Adrenal gland (tissue), 12 donors: Measurements from ENCODE around the gene KRTAP15-1. TPM values are rescaled to one million over a fixed set of nuclear protein-coding genes. Genes with fewer than 3 reads are reported as not detected.

Source experiments
- DNase-seq, 7 donors: peaks; one replicate each; pipeline ENCODE4 v3.0.0-alpha.2; 2019 to 2020
- H3K27ac ChIP-seq, 5 donors: fragments of 200-600 bp; sonication (generic) in 4 of 5; 1 replicate in 3 of 5; 2 replicates in 2 of 5; pipeline versions ENCODE4 v1.5.1 to v1.8.0; 2016 to 2020; ENCODE audit warnings: mild to moderate bottlenecking in 1 of 5
- H3K27me3 ChIP-seq: fragments of 200-600 bp; 2 replicates; pipeline ENCODE4 v1.8.0; 2021
- H3K36me3 ChIP-seq, 2 donors: fragments of 200-600 bp; replicated peaks in 1 of 2; 1 replicate in 1 of 2; 2 replicates in 1 of 2; pipeline versions ENCODE4 v1.5.1 to v1.8.0; 2018 to 2022
- H3K4me1 ChIP-seq, 2 donors: fragments of 200-600 bp; replicated peaks in 1 of 2; 1 replicate in 1 of 2; 2 replicates in 1 of 2; pipeline versions ENCODE4 v1.5.1 to v1.8.0; 2018 to 2021
- H3K4me3 ChIP-seq, 4 donors: fragments of 200-600 bp; sonication (generic) in 3 of 4; one replicate each; pipeline ENCODE4 v1.5.1; 2016 to 2018
- H3K9me3 ChIP-seq, 3 donors: fragments of 200-600 bp; sonication (generic) in 1 of 3; replicated peaks in 1 of 3; 1 replicate in 2 of 3; 2 replicates in 1 of 3; pipeline versions ENCODE4 v1.5.1 to v1.8.0; 2016 to 2021
- POLR2A ChIP-seq, 2 donors: fragments of 450-650 bp; IDR thresholded peaks; one replicate each; pipeline ENCODE4 v1.6.1; 2017; ENCODE audit warnings: antibody characterized with exemption in 2 of 2, mild to moderate bottlenecking in 2 of 2, moderate library complexity in 1 of 2
- WGBS, 4 donors: extraction: QIAGEN DNeasy Blood & Tissue Kit in 2 of 4; methylation state at CpG; one replicate each; pipeline versions ENCODE4 v1.1.5 to v1.1.7; 2013 to 2017; 5-methylcytosine and 5-hydroxymethylcytosine counted together
- intact Hi-C, 2 donors: fragments of 100-400 bp; cut with DNase I; formaldehyde crosslinking; loops; one replicate each; pipeline versions ENCODE4 v1.14.1 to v1.15.0; 2022 to 2023
- polyA plus RNA-seq, 3 donors: library from polyadenylated mRNA; stranded (reverse); fragments of 200-250 nt in 2 of 3; fragments of 350-450 nt in 1 of 3; fragmentation: Illumina TruSeq in 1 of 3; extraction: RNeasy Lipid Tissue Mini Kit (QIAGEN cat#74804) in 1 of 3; gene quantifications; one replicate each; pipeline ENCODE4 v1.2.3, GENCODE V29; 2013 to 2014
- total RNA-seq, 9 donors: library from RNA; depleted of rRNA in 4 of 9; stranded (reverse); fragments of >200 nt in 4 of 9; fragments of 120-200 nt in 1 of 9; fragmentation: NEBNext Ultra II Directional in 1 of 9; extraction: Animal tissue kit (Norgen Biotek cat#: 25700) in 1 of 9; gene quantifications; one replicate each; pipeline versions ENCODE4 v1.1.0 to v1.2.4, GENCODE V29; 2013 to 2023
- TF ChIP-seq, protein P1 (sequence below), 6 experiments: fragments of 450-650 bp in 4 of 6; fragments of 200-600 bp in 2 of 6; sonication (generic) in 1 of 6; IDR thresholded peaks; 1 replicate in 5 of 6; 2 replicates in 1 of 6; pipeline versions ENCODE4 v1.5.1 to v1.8.0; 2016 to 2021; ENCODE audit warnings: antibody characterized with exemption in 6 of 6, mild to moderate bottlenecking in 2 of 6, moderate library complexity in 1 of 6
- donor health status: healthy with polysubstance abuse.
- donor health status: Bipolar disorder and iron deficiency.
- donor health status: DM: yes; HTN: yes; CAD: no.
- donor health status: DM: no; HTN: no; CAD: no.
- donor health status: DM: no; HTN: no; CAD: no.
- donor health status: DM: yes; HTN: yes; CAD: no.

Gene KRTAP15-1
- total and polyA plus RNA-seq, 12 donors = not detected

DNA sequence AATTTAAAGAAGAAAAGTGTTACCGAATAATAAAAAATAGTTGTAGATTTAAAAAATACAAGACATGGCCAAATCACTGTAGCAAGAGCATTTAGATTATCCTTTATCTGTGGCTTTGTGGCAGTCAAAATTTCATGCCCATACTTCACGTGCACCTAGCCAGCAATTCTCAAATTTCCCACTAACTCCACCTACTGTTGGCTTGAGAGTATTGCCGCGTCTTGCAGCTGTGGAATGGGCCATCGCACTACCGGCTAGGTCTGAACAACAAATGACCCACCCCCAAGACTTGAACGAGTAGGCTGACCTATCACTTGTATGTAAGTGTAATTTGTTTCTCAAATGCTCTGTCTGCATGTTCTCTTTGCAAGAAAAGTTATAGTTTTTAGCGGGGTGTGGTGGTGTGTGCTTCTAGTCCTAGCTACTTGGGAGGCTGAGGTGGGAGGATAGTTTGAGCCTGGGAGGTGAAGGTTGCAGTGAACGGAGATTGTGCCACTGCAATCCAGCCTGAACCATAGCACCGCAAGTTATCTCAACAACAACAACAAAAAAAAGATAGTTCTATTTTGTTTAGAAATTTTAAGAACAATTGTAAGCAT is 5.9 kb upstream of the KRTAP15-1 start:
- Histone ChIP-seq H3K4me3 (no peak overlapping the region), H3K27ac (no peak overlapping the region), H3K27me3 (no peaks in the 10 kb centered on the region), H3K4me1 (no peaks in the 10 kb centered on the region), H3K36me3 (no peaks in the 10 kb centered on the region), H3K9me3 (no peaks in the 10 kb centered on the region)
- DNase-seq = peak in 2 of 7 donors; percentile 8 to 23
- WGBS, 4 donors = 32 to 36% (median 34%) methylated on average over 10 of the region's 10 CpGs
- intact Hi-C loops = no loop called here
- TF ChIP-seq POLR2A (IDR thresholded peaks at IDR 0.05) = no peak
- TF ChIP-seq, protein P1, sequence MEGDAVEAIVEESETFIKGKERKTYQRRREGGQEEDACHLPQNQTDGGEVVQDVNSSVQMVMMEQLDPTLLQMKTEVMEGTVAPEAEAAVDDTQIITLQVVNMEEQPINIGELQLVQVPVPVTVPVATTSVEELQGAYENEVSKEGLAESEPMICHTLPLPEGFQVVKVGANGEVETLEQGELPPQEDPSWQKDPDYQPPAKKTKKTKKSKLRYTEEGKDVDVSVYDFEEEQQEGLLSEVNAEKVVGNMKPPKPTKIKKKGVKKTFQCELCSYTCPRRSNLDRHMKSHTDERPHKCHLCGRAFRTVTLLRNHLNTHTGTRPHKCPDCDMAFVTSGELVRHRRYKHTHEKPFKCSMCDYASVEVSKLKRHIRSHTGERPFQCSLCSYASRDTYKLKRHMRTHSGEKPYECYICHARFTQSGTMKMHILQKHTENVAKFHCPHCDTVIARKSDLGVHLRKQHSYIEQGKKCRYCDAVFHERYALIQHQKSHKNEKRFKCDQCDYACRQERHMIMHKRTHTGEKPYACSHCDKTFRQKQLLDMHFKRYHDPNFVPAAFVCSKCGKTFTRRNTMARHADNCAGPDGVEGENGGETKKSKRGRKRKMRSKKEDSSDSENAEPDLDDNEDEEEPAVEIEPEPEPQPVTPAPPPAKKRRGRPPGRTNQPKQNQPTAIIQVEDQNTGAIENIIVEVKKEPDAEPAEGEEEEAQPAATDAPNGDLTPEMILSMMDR (IDR thresholded peaks at IDR 0.05) = peak in 4 of 6 experiments; percentile 23 to 46 (median 40)

DNA sequence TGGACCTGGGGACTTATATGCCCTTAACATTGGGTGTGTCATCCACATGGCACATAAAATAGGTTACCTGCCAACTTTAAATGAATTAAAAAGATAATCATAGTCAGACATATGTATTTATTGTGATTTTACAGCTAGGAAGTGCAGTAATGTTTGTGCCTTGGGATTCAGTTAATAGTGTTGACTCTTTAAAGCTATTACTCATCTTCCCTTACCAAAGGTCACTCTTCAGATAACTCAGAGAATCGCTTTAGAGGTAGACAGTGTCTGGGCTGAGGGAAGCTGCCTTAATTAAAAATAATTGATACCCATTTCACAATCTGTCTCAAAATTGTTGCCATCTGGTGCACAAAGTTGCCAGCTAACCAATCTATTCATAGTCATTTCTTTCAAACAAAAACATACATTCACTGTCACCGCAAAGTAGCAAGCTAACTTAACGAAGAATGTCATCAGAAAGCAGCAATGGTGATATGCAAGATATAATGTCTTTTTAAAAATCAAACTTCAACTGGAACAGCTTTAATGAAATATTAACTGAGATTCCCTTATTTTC is 3.0 kb upstream of the KRTAP15-1 start:
- Histone ChIP-seq H3K4me1 (no peaks in the 10 kb centered on the region), H3K9me3 (no peaks in the 10 kb centered on the region), H3K27ac (no peak overlapping the region), H3K4me3 (no peak overlapping the region), H3K27me3 (no peaks in the 10 kb centered on the region), H3K36me3 (no peaks in the 10 kb centered on the region)
- 55 to 67% (median 62%) methylated on average over 3 of the region's 3 CpGs for WGBS, 4 donors
- TF ChIP-seq, protein P1 (IDR thresholded peaks at IDR 0.05) = no peak
- no peak for TF ChIP-seq POLR2A (IDR thresholded peaks at IDR 0.05)
- intact Hi-C loops = no loop called here
- no peak for DNase-seq

DNA sequence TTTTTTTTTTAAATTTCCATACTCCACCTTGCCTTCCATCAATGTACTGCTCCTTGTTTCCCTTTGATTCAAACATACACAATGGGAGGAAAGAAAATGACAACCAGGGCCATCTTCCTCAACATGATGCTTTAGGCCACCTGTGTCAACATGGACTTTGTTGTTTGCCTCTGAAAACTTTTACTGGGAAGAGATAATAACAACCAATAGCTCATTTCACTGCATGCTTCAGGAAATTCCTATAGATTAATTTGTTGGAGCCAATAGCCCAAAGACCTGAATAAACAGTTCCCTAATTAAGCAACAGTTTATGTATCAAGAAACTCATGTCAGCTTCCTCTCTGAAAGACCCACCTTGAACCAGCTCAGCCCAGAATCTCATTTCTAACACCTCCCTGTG is 3.2 kb downstream of the KRTAP15-1 start:
- TF ChIP-seq, protein P1 (IDR thresholded peaks at IDR 0.05) = no peak
- TF ChIP-seq POLR2A (IDR thresholded peaks at IDR 0.05) = no peak
- Histone ChIP-seq H3K27ac (no peak overlapping the region), H3K27me3 (no peaks in the 10 kb centered on the region), H3K36me3 (no peaks in the 10 kb centered on the region), H3K9me3 (no peaks in the 10 kb centered on the region), H3K4me1 (no peaks in the 10 kb centered on the region), H3K4me3 (no peak overlapping the region)
- intact Hi-C loops = no loop called here
- no peak for DNase-seq

DNA sequence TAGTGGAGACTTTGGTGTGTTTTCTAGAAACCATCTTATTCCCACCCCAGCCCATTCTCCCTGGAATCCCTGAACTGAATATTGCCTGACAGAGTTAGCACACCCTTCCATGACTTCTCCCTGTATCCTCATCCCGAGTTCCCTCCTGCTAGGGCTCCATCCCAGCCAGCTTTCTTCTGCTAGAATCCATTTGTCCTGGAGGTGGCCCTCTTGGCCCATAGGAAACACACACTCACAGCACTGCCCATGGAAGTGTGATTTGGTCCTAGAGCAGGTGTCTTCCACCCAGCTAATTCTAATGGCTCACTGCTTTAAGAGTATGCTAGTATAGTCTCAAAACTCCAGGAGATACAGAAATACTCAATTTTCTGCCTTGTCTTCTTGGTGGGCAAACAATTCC is 4.1 kb downstream of the KRTAP15-1 start:
- DNase-seq = no peak
- intact Hi-C loops = no loop called here
- WGBS, 4 donors = 41 to 53% (median 42%) methylated on average over 1 of the region's 1 CpG

More for the DNA sequence above, 4.1 kb downstream of the KRTAP15-1 start:
- H3K4me1 ChIP-seq = no peaks in the 10 kb centered on the region
- TF ChIP-seq, protein P1 (IDR thresholded peaks at IDR 0.05) = no peak
- TF ChIP-seq POLR2A (IDR thresholded peaks at IDR 0.05) = no peak
- no peaks in the 10 kb centered on the region for H3K9me3 ChIP-seq
- no peak overlapping the region for H3K27ac ChIP-seq
- H3K36me3 ChIP-seq = no peaks in the 10 kb centered on the region
- H3K4me3 ChIP-seq = no peak overlapping the region
- H3K27me3 ChIP-seq = no peaks in the 10 kb centered on the region
